ENCODE results near the gene EMC9. TPM values are rescaled to one million over a fixed set of nuclear protein-coding genes. Genes with fewer than 3 reads are reported as not detected.
A peak's percentile ranks its signal among the peaks of the same experiment; 100 is the strongest.

Gene EMC9
- total and polyA plus RNA-seq, 10 of the 15 experiments (the other 5 are each of a cell fraction or from before 2014, with no cell fraction given): 15.3 to 60.5 (median 30.3) TPM

DNA sequence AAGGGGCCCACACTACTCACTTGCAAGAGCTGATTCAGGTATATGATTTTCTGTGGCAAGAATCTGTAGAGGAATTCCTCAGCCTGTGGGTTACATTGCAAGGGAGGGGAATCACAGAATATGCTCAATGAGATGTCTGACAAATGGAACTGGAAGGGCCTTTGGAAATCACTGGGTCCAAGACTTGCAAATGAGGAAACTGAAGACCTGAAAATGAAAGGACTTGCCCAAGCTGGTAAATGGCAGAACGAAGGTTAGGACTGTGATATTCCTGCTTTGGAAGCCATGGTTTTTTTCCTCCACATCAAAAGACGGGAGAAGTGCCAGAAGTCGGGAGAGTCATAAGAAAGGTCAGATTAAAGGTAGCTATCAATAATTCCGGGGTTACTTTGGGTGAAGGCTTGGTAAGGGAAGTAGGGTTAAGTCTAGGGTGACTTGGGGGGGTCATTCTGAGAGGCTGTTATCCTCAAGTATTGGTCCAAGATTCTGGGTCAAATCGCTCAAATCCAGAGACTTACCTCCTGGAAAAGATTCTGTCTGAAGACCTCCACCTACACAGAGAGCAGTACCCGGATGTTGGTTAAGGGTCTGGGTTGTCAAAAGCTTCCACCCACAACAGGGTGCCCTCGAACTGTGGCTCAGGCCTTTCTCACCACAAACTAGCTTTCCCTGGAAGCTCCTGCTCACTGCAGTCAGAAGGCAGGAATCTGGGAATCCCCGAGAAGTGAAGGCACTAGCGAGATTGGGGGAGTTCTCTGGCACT, 4.5 kb upstream of the EMC9 start:
- no peak for DNase-seq (ENCODE audit: low read depth, low spot score)

More for the DNA sequence above, 4.5 kb upstream of the EMC9 start:
- H3K36me3 ChIP-seq (ENCODE audit: control insufficient read depth in 2 of 2, insufficient read depth in 2 of 2, low read length in 1 of 2): peaks cover 8 to 39% of the 10 kb centered on the region in 2 experiments
- H3K27me3 ChIP-seq (replicated peaks in 1 of 2; ENCODE audit: control insufficient read depth in 2 of 2, insufficient read depth in 2 of 2, low read length in 1 of 2): no peaks in the 10 kb centered on the region
- peaks cover 65% of the 10 kb centered on the region for H3K79me2 ChIP-seq (ENCODE audit: control insufficient read depth, insufficient read depth, low read length)
- no peak for ATAC-seq
- H4K20me1 ChIP-seq (ENCODE audit: control insufficient read depth, insufficient read depth): no peaks in the 10 kb centered on the region
- no peaks in the 10 kb centered on the region for H3K9me3 ChIP-seq (replicated peaks; ENCODE audit: control insufficient read depth, insufficient read depth, low read length)
- no peak for FAIRE-seq
- CTCF ChIA-PET: interaction anchor here (1.1 to 8.2 kb wide), 14 partner anchors 10 to 286 kb away, joined by 3 to 63 read pairs (median 6); partner anchors contain the start of genes CHMP4A, CIDEB, DCAF11 and IRF9
- RAD21 ChIA-PET (ENCODE audit: unreplicated experiment): interaction anchor here (0.9 to 3.9 kb wide), 14 partner anchors 9 to 125 kb away, joined by 3 to 37 read pairs (median 8); partner anchors contain the start of genes DCAF11, IRF9, NRL and PCK2
- H3K9ac ChIP-seq (ENCODE audit: control insufficient read depth, insufficient read depth, low read length): peak overlapping the region; percentile 88
- in situ Hi-C loops (cut with MboI) (no loop called here), intact Hi-C loops (cut with micrococcal nuclease; ENCODE audit: unreplicated experiment) (loop anchor here (5.0 kb wide), 1 partner anchor 151 kb away; the partner anchor contains the start of genes DHRS1 and NOP9)
- H3K4me2 ChIP-seq (ENCODE audit: control insufficient read depth, insufficient read depth): peak overlapping the region; percentile 88
- peak overlapping the region; percentile 82 for H3K4me3 ChIP-seq
- no TSS peak for BruUV-seq (replicated peaks)
- SMC1A ChIA-PET (ENCODE audit: uncharacterized antibody, unreplicated experiment): interaction anchor here (0.9 to 4.8 kb wide), 12 partner anchors 9 to 96 kb away, joined by 3 to 54 read pairs (median 8); partner anchors contain the start of genes DCAF11, IPO4, IRF9 and NRL
- POLR2A ChIA-PET: interaction anchor here (0.5 to 5.8 kb wide), 20 partner anchors 10 to 176 kb away, joined by 3 to 99 read pairs (median 10); partner anchors contain the start of genes CHMP4A, CIDEB, DCAF11 and IPO4
- H3K27ac ChIP-seq (ENCODE audit: control insufficient read depth, insufficient read depth): peak overlapping the region; percentile 94
- TF ChIP-seq RUNX3 (IDR thresholded peaks at IDR 0.05; ENCODE audit: low read length) (0 out of 2 replicates have a peak, but pooled peaks have one; percentile 30), NR2F1 (conservative IDR thresholded peaks at IDR 0.05) (no peak; the same call in 1 of the 2 replicates), DPF2 (IDR thresholded peaks at IDR 0.05) (0 out of 2 replicates have a peak, but pooled peaks have one; percentile 26), IRF4 (IDR thresholded peaks at IDR 0.05; ENCODE audit: low read depth, low read length) (0 out of 2 replicates have a peak, but pooled peaks have one; percentile 34), KAT2A (conservative IDR thresholded peaks at IDR 0.05; ENCODE audit: control insufficient read depth, low read depth, low read length) (no peak), RELA (IDR thresholded peaks at IDR 0.05; ENCODE audit: borderline replicate concordance, partially characterized antibody) (peak; percentile 67)
- TF ChIP-seq, protein P1, sequence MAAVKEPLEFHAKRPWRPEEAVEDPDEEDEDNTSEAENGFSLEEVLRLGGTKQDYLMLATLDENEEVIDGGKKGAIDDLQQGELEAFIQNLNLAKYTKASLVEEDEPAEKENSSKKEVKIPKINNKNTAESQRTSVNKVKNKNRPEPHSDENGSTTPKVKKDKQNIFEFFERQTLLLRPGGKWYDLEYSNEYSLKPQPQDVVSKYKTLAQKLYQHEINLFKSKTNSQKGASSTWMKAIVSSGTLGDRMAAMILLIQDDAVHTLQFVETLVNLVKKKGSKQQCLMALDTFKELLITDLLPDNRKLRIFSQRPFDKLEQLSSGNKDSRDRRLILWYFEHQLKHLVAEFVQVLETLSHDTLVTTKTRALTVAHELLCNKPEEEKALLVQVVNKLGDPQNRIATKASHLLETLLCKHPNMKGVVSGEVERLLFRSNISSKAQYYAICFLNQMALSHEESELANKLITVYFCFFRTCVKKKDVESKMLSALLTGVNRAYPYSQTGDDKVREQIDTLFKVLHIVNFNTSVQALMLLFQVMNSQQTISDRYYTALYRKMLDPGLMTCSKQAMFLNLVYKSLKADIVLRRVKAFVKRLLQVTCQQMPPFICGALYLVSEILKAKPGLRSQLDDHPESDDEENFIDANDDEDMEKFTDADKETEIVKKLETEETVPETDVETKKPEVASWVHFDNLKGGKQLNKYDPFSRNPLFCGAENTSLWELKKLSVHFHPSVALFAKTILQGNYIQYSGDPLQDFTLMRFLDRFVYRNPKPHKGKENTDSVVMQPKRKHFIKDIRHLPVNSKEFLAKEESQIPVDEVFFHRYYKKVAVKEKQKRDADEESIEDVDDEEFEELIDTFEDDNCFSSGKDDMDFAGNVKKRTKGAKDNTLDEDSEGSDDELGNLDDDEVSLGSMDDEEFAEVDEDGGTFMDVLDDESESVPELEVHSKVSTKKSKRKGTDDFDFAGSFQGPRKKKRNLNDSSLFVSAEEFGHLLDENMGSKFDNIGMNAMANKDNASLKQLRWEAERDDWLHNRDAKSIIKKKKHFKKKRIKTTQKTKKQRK (IDR thresholded peaks at IDR 0.05; ENCODE audit: low read depth, low read length): no peak
- H2AFZ ChIP-seq (ENCODE audit: control insufficient read depth, low read depth, low read length): 0 out of 2 replicates have a peak overlapping the region, but pooled peaks have one; percentile 8
- 0% methylated on average over 9 of the region's 9 CpGs for whole genome bisulfite sequencing (ENCODE audit: insufficient coverage, insufficient replicate concordance, low lambda C conversion rate, missing lambda C conversion rate)
- H3K4me1 ChIP-seq (ENCODE audit: control insufficient read depth, insufficient read depth, low read length): peaks cover 14% of the 10 kb centered on the region
